HepG2 (cell line): ENCODE measurements around the gene CEP19. TPM values are rescaled to one million over a fixed set of nuclear protein-coding genes. Genes with fewer than 3 reads are reported as not detected.

Source experiments
- CERS6 ChIP-seq: sonication (generic); formaldehyde crosslinking; IDR thresholded peaks from 2 replicates; pipeline ENCODE4 v1.5.0; 2020; ENCODE audit warnings: missing genetic modification reagents
- FOXA1 ChIP-seq, 2 experiments: fragments of 450-650 bp in 1 of 2; sonication (generic) in 1 of 2; formaldehyde crosslinking in 1 of 2; IDR thresholded peaks; 2 replicates each; pipeline versions ENCODE4 v1.4.0 to v1.6.1; 2016 to 2020; ENCODE audit warnings: missing genetic modification reagents in 1 of 2
- GMEB1 ChIP-seq: sonication (generic); formaldehyde crosslinking; IDR thresholded peaks from 2 replicates; pipeline ENCODE4 v1.5.1; 2020; ENCODE audit warnings: missing genetic modification reagents, mild to moderate bottlenecking, borderline replicate concordance
- PAXIP1 ChIP-seq: sonication (generic); formaldehyde crosslinking; conservative IDR thresholded peaks from 2 replicates; pipeline ENCODE4 v1.4.0; 2020; ENCODE audit warnings: mild to moderate bottlenecking, missing genetic modification reagents, moderate library complexity
- PCBP1 ChIP-seq: fragments of 200-400 bp; formaldehyde crosslinking; IDR thresholded peaks from 2 replicates; pipeline ENCODE4 v1.6.1; 2017; ENCODE audit warnings: mild to moderate bottlenecking, low read depth, low read length, borderline replicate concordance
- SAP130 ChIP-seq: IDR thresholded peaks from 2 replicates; pipeline ENCODE4 v1.6.1; 2016; ENCODE audit warnings: low read depth
- SP2 ChIP-seq: sonication (generic); formaldehyde crosslinking; IDR thresholded peaks from 2 replicates; pipeline ENCODE4 v1.5.1; 2020; ENCODE audit warnings: mild to moderate bottlenecking, missing genetic modification reagents
- ZBTB21 ChIP-seq: sonication (generic); formaldehyde crosslinking; IDR thresholded peaks from 2 replicates; pipeline ENCODE4 v1.4.0; 2020; ENCODE audit warnings: missing genetic modification reagents
- ZFP1 ChIP-seq: IDR thresholded peaks from 2 replicates; pipeline ENCODE4 v1.6.1; 2016
- ZNF142 ChIP-seq: sonication (generic); formaldehyde crosslinking; IDR thresholded peaks from 2 replicates; pipeline ENCODE4 v1.4.0; 2020; ENCODE audit warnings: missing genetic modification reagents
- ZNF460 ChIP-seq: sonication (generic); formaldehyde crosslinking; IDR thresholded peaks from 2 replicates; pipeline ENCODE4 v1.5.1; 2020; ENCODE audit warnings: missing genetic modification reagents, mild to moderate bottlenecking, borderline replicate concordance
- ZNF749 ChIP-seq: sonication (generic); formaldehyde crosslinking; IDR thresholded peaks from 2 replicates; pipeline ENCODE4 v1.8.0; 2022; ENCODE audit warnings: mild to moderate bottlenecking, missing genetic modification reagents, moderate library complexity, borderline replicate concordance
- polyA plus RNA-seq, 8 experiments: library from polyadenylated mRNA; depleted of rRNA in 3 of 8; stranded (reverse) in 7 of 8; unstranded in 1 of 8; fragments of >200 nt; fragmentation: Illumina TruSeq in 4 of 8; extraction: Trizol in 4 of 8; gene quantifications; 2 replicates each; pipeline versions ENCODE4 v1.2.1 to v1.2.3, GENCODE V29; 2011 to 2016; ENCODE audit warnings: low read depth in 4 of 8, missing spikeins in 1 of 8, mixed read lengths in 1 of 8; ENCODE audit not compliant: insufficient read depth in 1 of 8
- total RNA-seq, 5 experiments: library from RNA; depleted of rRNA; stranded (reverse); fragments of >200 nt; fragmentation: Illumina TruSeq; extraction: Trizol; gene quantifications; 2 replicates each; pipeline ENCODE4 v1.2.3, GENCODE V29; 2016; ENCODE audit warnings: low read depth in 1 of 5

The CEP19 gene
- total and polyA plus RNA-seq, 2 of the 13 experiments (the other 11 are each of a cell fraction or from before 2014, with no cell fraction given) = 0.48 to 1.2 TPM

- TF ChIP-seq ZNF142 (CRISPR knock-in tag) (no peak), CERS6 (CRISPR knock-in tag) (no peak), SP2 (CRISPR knock-in tag) (no peak), ZNF749 (CRISPR knock-in tag) (0 out of 2 replicates have a peak, but pooled peaks have one; percentile 58), SAP130 (CRISPR knock-in tag) (peak; percentile 58), ZFP1 (0 out of 2 replicates have a peak, but pooled peaks have one; percentile 53), GMEB1 (CRISPR knock-in tag) (0 out of 2 replicates have a peak, but pooled peaks have one; percentile 19), PCBP1 (no peak), ZBTB21 (CRISPR knock-in tag) (peak; percentile 58; the same call in 1 of the 2 replicates), ZNF460 (CRISPR knock-in tag) (no peak), PAXIP1 (CRISPR knock-in tag) (0 out of 2 replicates have a peak, but pooled peaks have one; percentile 11), FOXA1 (IDR thresholded peaks at IDR 0.05) (no peak), FOXA1 (CRISPR knock-in tag; IDR thresholded peaks at IDR 0.05) (peak; percentile 52)
These were observed 45.8 kb downstream of the CEP19 start (continued) for GRCh38 chr3:196666001-196666867.
